Left renal cortex interstitium (tissue), 4 donors: ENCODE results near the gene RAB1A. TPM values are rescaled to one million over a fixed set of nuclear protein-coding genes. Genes with fewer than 3 reads are reported as not detected.
A peak's percentile ranks its signal among the peaks of the same experiment; 100 is the strongest.

Experiments
- DNase-seq, 4 donors: peaks; one replicate each; pipeline ENCODE4 v3.0.0-alpha.2; 2013; ENCODE audit warnings: low read depth in 4 of 4, low spot score in 2 of 4, missing footprints in 1 of 4
- polyA plus RNA-seq, 4 donors: library from polyadenylated mRNA; unstranded; fragments of 120-200 nt; gene quantifications; one replicate each; pipeline ENCODE4 v1.2.1, GENCODE V29; 2013; ENCODE audit not compliant: insufficient read length in 4 of 4

The RAB1A gene
- polyA plus RNA-seq, 4 donors: 199 to 270 (median 248) TPM

GRCh38 chr2:65064728-65065552 lies 65.0 kb downstream of the RAB1A start:
- DNase-seq: peak in 1 of 4 donors; percentile 40

DNA sequence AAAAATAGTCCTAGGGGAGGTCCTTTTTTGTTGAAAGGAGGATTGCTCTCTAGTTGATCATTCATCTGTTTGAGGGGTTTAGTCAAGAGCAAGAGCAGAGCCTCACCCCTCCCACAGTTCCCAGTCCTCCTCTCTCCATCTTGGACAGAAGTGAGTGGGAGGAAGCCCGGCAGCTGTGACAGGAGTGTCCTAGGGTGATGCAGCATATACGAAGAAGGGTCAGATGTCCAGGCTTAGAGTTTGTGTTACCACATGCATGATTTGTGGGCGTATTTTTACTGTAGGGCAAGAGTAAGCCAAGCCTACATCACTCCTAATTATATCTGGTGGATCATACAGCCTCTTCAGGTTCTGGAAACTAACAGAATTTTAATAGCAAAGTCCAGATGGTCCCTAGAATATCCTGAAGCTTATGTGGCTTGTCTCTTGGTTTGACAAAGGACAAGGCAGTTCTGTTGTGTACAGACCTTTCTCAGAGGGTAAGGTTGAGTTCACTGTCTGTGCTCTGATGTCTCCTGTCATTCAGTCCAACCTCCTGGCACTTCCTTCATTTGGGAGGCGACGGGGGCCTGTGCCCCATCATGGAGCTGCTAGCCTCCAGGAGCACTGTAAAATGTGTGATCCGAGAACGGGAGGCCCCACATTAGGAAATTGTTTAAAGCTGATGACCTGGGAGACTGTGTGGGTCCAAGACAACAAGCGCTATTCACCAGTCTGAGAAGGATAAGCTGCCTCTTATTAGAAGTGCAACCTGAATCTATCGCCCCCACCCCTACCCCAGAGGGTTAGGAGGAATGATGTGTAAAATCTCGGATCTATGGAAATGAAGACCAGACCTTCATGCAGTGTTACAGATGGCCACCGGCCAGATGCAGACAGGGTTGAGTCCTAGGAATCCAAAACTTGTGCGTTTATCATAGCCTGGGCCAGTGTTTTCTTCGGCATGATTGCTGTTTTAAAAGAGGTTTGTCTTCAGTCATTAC lies 66.8 kb downstream of the RAB1A start:
- DNase-seq: no peak

DNA sequence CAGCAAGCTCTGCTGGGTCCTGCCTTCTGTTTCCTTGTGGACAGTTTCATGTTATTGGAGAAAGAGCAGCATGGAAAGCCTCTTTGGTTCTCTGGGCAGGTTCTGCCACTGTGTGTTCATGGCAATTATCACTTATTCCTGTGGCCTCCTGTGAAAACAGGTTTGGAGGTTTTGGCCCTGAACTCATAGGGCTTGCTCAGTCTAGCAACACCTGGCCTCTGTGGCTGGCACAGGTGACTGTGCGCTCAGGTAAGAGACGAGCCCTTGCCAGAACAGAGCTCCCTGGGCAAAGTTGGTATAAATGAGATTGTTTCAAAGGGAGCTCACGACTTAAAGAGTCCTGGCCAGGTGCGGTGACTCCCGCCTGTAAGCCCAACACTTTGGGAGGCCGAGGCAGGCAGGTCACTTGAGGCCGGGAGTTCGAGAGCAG lies 68.0 kb downstream of the RAB1A start:
- no peak for DNase-seq

- no peak for DNase-seq
These were observed 68.6 kb downstream of the RAB1A start for GRCh38 chr2:65061146-65061909.

DNA sequence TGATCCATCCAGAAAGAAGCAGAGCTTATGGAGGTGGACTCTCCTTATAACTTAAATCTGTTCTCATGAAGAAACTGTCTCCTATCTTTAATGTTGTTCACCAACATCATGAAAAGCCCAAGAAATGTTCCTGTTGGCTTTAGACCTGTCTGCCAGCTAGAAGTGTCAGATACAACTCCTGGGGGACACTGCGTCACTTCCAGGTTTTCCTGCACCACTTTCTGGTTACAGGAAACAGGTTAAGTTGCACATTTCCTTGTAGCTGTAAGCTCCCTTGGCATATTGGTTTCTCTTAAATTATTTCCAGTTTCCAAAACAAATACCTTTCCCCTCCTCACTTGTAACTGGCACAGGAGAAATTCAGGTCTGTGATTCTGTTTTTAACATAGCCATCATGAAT lies 70.8 kb downstream of the RAB1A start:
- DNase-seq: no peak

- DNase-seq: no peak
These were observed 72.4 kb downstream of the RAB1A start for GRCh38 chr2:65057391-65058052.

DNA sequence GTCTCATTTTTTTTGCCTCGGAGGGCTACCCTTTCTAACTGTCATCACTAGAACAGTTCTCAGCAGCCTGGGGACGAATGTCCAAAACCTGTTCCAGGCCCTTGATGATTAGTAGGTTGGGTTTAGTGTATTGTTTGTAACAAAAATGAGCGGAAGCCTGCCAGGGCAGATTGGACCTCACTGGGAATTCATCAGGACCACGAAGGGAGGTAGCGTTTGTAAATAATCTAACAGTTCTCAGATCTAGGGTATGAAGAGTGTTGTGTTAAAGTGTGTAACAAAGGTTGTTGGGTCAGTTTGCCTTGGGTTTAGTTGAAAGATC lies 72.9 kb downstream of the RAB1A start:
- no peak for DNase-seq

GRCh38 chr2:65056215-65057053 lies 73.5 kb downstream of the RAB1A start, which contains the start of gene CEP68:
CEP68 (plus strand) TSS chr2:65056416; CDS start chr2:65069445, 13,029 bp downstream.
- peak; percentile 88 to 96 (median 92) for DNase-seq

DNA sequence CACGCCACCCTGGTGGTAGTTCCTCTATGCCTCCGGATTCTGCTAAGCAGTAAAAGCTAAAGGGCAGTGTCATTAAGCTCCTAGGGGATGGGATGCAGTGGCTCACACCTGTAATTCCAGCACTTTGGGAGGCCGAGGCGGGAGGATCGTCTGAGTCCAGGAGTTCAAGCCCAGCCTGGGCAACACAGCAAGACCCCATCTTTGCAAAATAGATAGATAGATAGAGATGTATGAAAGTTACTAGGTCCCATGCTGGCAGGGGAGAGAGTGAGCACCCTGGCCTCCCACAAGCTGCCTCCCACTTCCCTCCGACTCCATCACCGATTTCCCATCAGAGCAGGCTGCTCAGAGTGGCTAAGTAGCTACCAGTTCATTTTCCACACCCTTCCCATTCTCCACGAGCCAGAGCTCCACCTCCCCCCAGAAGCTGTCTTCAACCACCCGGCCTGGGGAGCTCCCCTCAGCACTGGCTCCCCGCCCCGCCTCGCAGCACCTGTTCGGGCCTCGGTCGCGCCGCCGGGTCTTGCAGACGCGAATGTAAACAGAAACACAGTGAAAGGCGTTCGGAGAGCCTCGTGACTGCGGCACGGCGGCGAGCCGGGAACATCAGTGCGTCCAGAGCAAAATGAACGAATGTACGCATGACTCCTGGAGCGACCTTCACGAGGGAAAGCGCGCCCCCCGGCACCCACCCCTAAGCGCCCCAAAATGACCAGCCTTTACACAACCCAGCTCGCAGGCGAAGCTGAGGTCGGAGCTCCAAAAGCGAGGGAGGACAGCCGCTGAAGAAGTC lies 74.3 kb downstream of the RAB1A start:
- peak in 1 of 4 donors; percentile 27 for DNase-seq

GRCh38 chr2:65054749-65055421 lies 75.0 kb downstream of the RAB1A start:
- DNase-seq: no peak

GRCh38 chr2:65053199-65053598 lies 76.7 kb downstream of the RAB1A start:
- DNase-seq: no peak

- no peak for DNase-seq
These were observed 79.0 kb downstream of the RAB1A start for GRCh38 chr2:65050931-65051330.

DNA sequence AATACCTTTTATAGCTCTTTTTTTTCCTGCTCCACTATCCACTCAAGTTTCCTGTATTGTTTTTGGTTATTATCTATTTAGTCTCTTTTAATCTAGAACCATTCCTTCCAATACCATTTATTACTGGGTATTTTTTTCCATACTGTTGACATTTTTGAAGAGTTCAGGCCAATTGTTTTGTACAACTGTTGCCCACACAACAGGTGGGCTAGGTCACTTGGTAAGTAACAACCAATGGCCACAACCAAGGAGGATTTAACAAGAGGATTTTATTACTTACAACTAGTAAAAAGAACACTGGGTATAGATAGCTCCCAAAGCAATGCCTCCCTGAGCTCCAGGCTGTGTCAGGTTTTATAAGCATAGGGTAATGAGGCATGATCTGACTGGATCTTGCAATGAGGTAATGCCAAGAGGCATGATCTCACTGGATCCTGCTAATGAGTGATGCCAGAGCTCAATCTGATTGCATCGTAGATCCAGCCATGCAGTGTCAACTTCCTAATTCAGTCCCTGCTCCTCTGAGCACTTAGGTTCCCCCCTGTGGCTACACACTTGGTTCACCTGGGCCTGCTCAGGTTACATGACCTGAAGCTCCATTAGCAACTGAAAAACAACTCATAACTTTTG lies 80.8 kb downstream of the RAB1A start:
- DNase-seq: no peak

GRCh38 chr2:65046633-65047407 lies 83.1 kb downstream of the RAB1A start:
- DNase-seq: no peak

- DNase-seq: no peak
These were observed 84.3 kb downstream of the RAB1A start for GRCh38 chr2:65045651-65046050.

DNA sequence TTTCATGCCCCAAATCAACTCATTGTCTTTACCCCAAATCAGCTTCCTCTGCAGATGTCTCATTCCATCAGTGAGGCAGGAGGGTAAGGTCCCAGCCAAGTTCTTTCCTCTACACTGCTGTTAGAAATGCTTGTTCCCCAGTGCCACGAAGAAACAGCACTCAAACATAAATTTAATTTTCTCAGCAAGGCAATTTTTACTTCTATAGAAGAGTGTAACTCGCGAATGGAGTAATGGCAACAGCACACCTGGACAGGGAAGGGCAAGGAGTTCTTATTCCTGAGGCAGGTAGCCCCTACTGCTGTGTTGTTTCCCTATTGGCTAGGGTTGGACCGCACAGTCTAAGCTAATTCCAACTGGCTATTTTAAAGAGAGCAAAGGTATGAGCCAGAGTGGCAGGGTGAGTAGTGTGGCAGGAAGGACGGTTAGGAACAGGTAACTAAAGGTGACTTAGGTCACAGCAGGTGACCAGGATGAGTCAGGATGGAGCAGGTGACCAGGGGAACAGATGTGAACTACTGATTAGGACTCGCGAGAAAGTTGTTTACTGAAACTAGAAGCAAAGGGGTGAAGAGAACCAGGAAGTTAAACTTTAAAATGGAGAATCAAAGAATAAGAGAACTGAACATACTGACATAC lies 85.7 kb downstream of the RAB1A start:
- no peak for DNase-seq
